K562 (cell line): ENCODE measurements around the gene MLIP. TPM values are rescaled to one million over a fixed set of nuclear protein-coding genes. Genes with fewer than 3 reads are reported as not detected.

Experiments
- ATAC-seq: fragments of 200-7000 bp; cut with Tn5 transposase; 3 replicates; pipeline ENCODE4 v1.9.1; 2020; ENCODE audit warnings: moderate library complexity
- BruUV-seq: library from RNA; stranded (reverse); fragments of 400-500 nt; replicated peaks from 2 replicates; lab custom pipeline; 2021; lab: Mats Ljungman, UMichigan
- CTCF ChIA-PET: fragments of 300-600 bp; formaldehyde crosslinking; extraction: SDS; loops from one replicate; lab custom pipeline; 2021; ENCODE audit warnings: low intra/inter-chr PET ratio; lab: Yijun Ruan, JAX
- POLR2A ChIA-PET: fragments of 300-600, 350-650 bp; sonication (Branson Sonifier 250); formaldehyde crosslinking; extraction: SDS; loops from one replicate; lab custom pipeline; 2021; ENCODE audit warnings: antibody characterized with exemption, inconsistent platforms; lab: Yijun Ruan, JAX
- DNase-seq, 4 experiments: peaks; one replicate each; pipeline versions ENCODE4 v3.0.0 to v3.0.0-alpha.2; 2011 to 2018; ENCODE audit warnings: low spot score in 3 of 4, mixed read lengths in 3 of 4; ENCODE audit errors: extremely low read depth in 1 of 4
- FAIRE-seq: peaks from 2 replicates; lab custom pipeline; 2011; peaks lifted over from hg19 to GRCh38; lab: Jason Lieb, UNC
- H2AFZ ChIP-seq: 2 replicates; pipeline ENCODE4 v1.6.0; 2011; ENCODE audit warnings: low read depth, low read length, control low read depth, inconsistent platforms
- H3K27ac ChIP-seq: fragments of 200-600 bp; 3 replicates; pipeline ENCODE4 v1.8.0; 2011; ENCODE audit warnings: low read depth, mild to moderate bottlenecking, control low read depth, inconsistent platforms, low read length, moderate library complexity, mixed read lengths; ENCODE audit errors: extremely low read depth
- H3K27me3 ChIP-seq, 2 experiments: fragments of 300-600 bp in 1 of 2; 2 replicates in 1 of 2; 3 replicates in 1 of 2; pipeline versions ENCODE4 v1.6.0 to v1.8.0; 2011; ENCODE audit warnings: inconsistent platforms in 2 of 2, low read length in 2 of 2, mild to moderate bottlenecking in 1 of 2, mixed read lengths in 1 of 2, moderate library complexity in 1 of 2; ENCODE audit not compliant: control insufficient read depth in 2 of 2, insufficient read depth in 2 of 2
- H3K36me3 ChIP-seq: fragments of 300-600 bp; 3 replicates; pipeline ENCODE4 v1.8.0; 2011; ENCODE audit warnings: mild to moderate bottlenecking, low read length, inconsistent platforms; ENCODE audit not compliant: control insufficient read depth, insufficient read depth
- H3K4me1 ChIP-seq, 2 experiments: fragments of 200-600 bp in 1 of 2; replicated peaks in 1 of 2; 2 replicates in 1 of 2; 3 replicates in 1 of 2; pipeline versions ENCODE4 v1.5.1 to v1.8.0; 2011; ENCODE audit warnings: inconsistent platforms in 2 of 2, low read length in 2 of 2, mild to moderate bottlenecking in 1 of 2, mixed read lengths in 1 of 2, moderate library complexity in 1 of 2; ENCODE audit not compliant: control insufficient read depth in 2 of 2, insufficient read depth in 2 of 2
- H3K4me2 ChIP-seq: 2 replicates; pipeline ENCODE4 v1.6.1; 2011; ENCODE audit warnings: low read length, control low read depth, inconsistent platforms, mixed read lengths; ENCODE audit not compliant: insufficient read depth
- H3K4me3 ChIP-seq: fragments of 200-600 bp; sonication (generic), shearing (Covaris generic); 2 replicates; pipeline ENCODE4 v1.5.1; 2016; ENCODE audit warnings: control low read depth, inconsistent platforms
- H3K79me2 ChIP-seq: fragments of 200-600 bp; 3 replicates; pipeline ENCODE4 v1.8.0; 2011; ENCODE audit warnings: low read length, inconsistent platforms; ENCODE audit not compliant: control insufficient read depth, insufficient read depth
- H3K9ac ChIP-seq, 2 experiments: 2 replicates each; pipeline versions ENCODE4 v1.6.0 to v1.6.1; 2011; ENCODE audit warnings: low read depth in 2 of 2, low read length in 2 of 2, control low read depth in 1 of 2, inconsistent platforms in 1 of 2, mild to moderate bottlenecking in 1 of 2, mixed read lengths in 1 of 2; ENCODE audit not compliant: insufficient read depth in 1 of 2
- H3K9me1 ChIP-seq: one replicate; pipeline ENCODE4 v1.6.0; 2011; ENCODE audit warnings: inconsistent platforms, mild to moderate bottlenecking, low read length, moderate library complexity; ENCODE audit not compliant: control insufficient read depth, insufficient read depth
- H3K9me3 ChIP-seq: replicated peaks from 2 replicates; pipeline ENCODE4 v1.5.1; 2011; ENCODE audit warnings: low read depth, low read length, inconsistent platforms; ENCODE audit not compliant: control insufficient read depth, insufficient read depth
- H4K20me1 ChIP-seq: replicated peaks from 2 replicates; pipeline ENCODE4 v1.6.1; 2011; ENCODE audit warnings: low read length, inconsistent platforms, mixed read lengths; ENCODE audit not compliant: control insufficient read depth, insufficient read depth
- CTCFL ChIP-seq: IDR thresholded peaks from 2 replicates; pipeline ENCODE4 v1.6.1; 2011; ENCODE audit warnings: borderline replicate concordance, low read depth, mild to moderate bottlenecking, moderate library complexity, low read length; ENCODE audit not compliant: insufficient read depth, poor library complexity, severe bottlenecking
- ELF1 ChIP-seq: fragments of 200-800 bp; sonication (Bioruptor generic); IDR thresholded peaks from 2 replicates; pipeline ENCODE4 v1.6.1; 2016; ENCODE audit warnings: missing genetic modification characterization, missing compliant biosample characterization
- HNRNPK ChIP-seq: fragments of 200-400 bp; formaldehyde crosslinking; IDR thresholded peaks from one replicate; pipeline ENCODE4 v1.6.1; 2018; ENCODE audit warnings: mild to moderate bottlenecking, low read depth, low read length; ENCODE audit not compliant: poor library complexity, severe bottlenecking
- IRF9 ChIP-seq: fragments of 450-650 bp; IDR thresholded peaks from 2 replicates; pipeline ENCODE4 v1.6.1; 2016; ENCODE audit warnings: missing biosample characterization, missing genetic modification characterization
- KDM5B ChIP-seq: fragments of 200-600 bp; sonication (generic); IDR thresholded peaks from 2 replicates; pipeline ENCODE4 v1.6.1; 2012; ENCODE audit warnings: low read depth, mild to moderate bottlenecking, moderate library complexity, low read length, control low read depth, inconsistent platforms; ENCODE audit not compliant: insufficient replicate concordance
- KLF16 ChIP-seq: IDR thresholded peaks from 2 replicates; pipeline ENCODE4 v1.6.1; 2016; ENCODE audit warnings: antibody characterized with exemption
- LCOR ChIP-seq: sonication (generic); formaldehyde crosslinking; IDR thresholded peaks from 2 replicates; pipeline ENCODE4 v1.8.0; 2022; ENCODE audit warnings: mild to moderate bottlenecking, missing genetic modification reagents
- MCM5 ChIP-seq: fragments of 450-650 bp; IDR thresholded peaks from 2 replicates; pipeline ENCODE4 v1.6.1; 2016; ENCODE audit warnings: low read depth
- MYNN ChIP-seq, 2 experiments: sonication (generic); formaldehyde crosslinking in 1 of 2; IDR thresholded peaks; 2 replicates each; pipeline versions ENCODE4 v1.5.0 to v1.6.1; 2016 to 2020; ENCODE audit warnings: antibody characterized with exemption in 1 of 2, missing genetic modification reagents in 1 of 2
- RREB1 ChIP-seq: fragments of 250-450 bp; sonication (Bioruptor Pico); IDR thresholded peaks from 2 replicates; pipeline ENCODE4 v1.4.0; 2020
- SIRT6 ChIP-seq: IDR thresholded peaks from one replicate; pipeline ENCODE4 v1.6.1; 2012; ENCODE audit warnings: low read depth, mild to moderate bottlenecking, control low read depth, inconsistent platforms, low read length, moderate library complexity
- ZC3H8 ChIP-seq: fragments of 450-650 bp; IDR thresholded peaks from 2 replicates; pipeline ENCODE4 v1.6.1; 2017
- ZFP30 ChIP-seq: fragments of 250-450 bp; sonication (Bioruptor Pico); IDR thresholded peaks from 2 replicates; pipeline ENCODE4 v1.8.0; 2022; ENCODE audit warnings: moderate library complexity, mild to moderate bottlenecking, inconsistent platforms, borderline replicate concordance
- ZNF140 ChIP-seq: fragments of 250-450 bp; sonication (Bioruptor Pico); IDR thresholded peaks from 2 replicates; pipeline ENCODE4 v1.8.0; 2021; ENCODE audit warnings: moderate library complexity, mild to moderate bottlenecking, inconsistent platforms
- ZNF445 ChIP-seq: fragments of 250-450 bp; sonication (Bioruptor Pico); IDR thresholded peaks from 2 replicates; pipeline ENCODE4 v1.4.0; 2020; ENCODE audit warnings: low read depth, mild to moderate bottlenecking, moderate library complexity
- WGBS: fragments of 100-300 bp; shearing (Covaris generic); methylation state at CpG from one replicate; pipeline ENCODE4 v1.1.6; 2016; ENCODE audit warnings: low coverage, mixed read lengths; ENCODE audit not compliant: insufficient coverage; ENCODE audit errors: missing lambda C conversion rate; 5-methylcytosine and 5-hydroxymethylcytosine counted together
- in situ Hi-C: fragments of 300-500 bp; cut with MboI; formaldehyde crosslinking; loops from 4 replicates; pipeline ENCODE4 v1.15.0; 2018; ENCODE audit warnings: inconsistent platforms, mixed read lengths
- intact Hi-C: fragments of 100-400 bp; cut with micrococcal nuclease; formaldehyde crosslinking; loops from 2 replicates; pipeline ENCODE4 v1.14.2; 2022
- polyA plus RNA-seq, 8 experiments: library from polyadenylated mRNA; depleted of rRNA in 4 of 8; stranded (reverse) in 5 of 8; unstranded in 3 of 8; fragments of >200 nt; fragmentation: Nextera tagmentation in 2 of 8; fragmentation: Illumina TruSeq in 1 of 8; extraction: Ambion mirVana in 2 of 8; extraction: Trizol in 1 of 8; gene quantifications; 2 replicates each; pipeline versions ENCODE4 v1.2.1 to v1.2.3, GENCODE V29; 2011 to 2014; ENCODE audit warnings: inconsistent platforms in 1 of 8, missing spikeins in 1 of 8
- total RNA-seq, 7 experiments: library from RNA; depleted of rRNA in 6 of 7; stranded (reverse); fragments of >200 nt in 6 of 7; fragmentation: Illumina TruSeq in 2 of 7; extraction: Trizol in 2 of 7; gene quantifications; 2 replicates each; pipeline versions ENCODE4 v1.2.1 to v1.2.3, GENCODE V29; 2011 to 2021; ENCODE audit warnings: low replicate concordance in 1 of 7

The MLIP gene
- total and polyA plus RNA-seq, 9 of the 15 experiments (the other 6 are each of a cell fraction or from before 2014, with no cell fraction given), result not detected

- intact Hi-C loops (no loop called here), in situ Hi-C loops (no loop called here)
- ATAC-seq (no peak), FAIRE-seq (no peak), DNase-seq (no peak)
- H3K27me3 ChIP-seq, result no peaks in the 10 kb centered on the region
- no TSS peak for BruUV-seq
- no peaks in the 10 kb centered on the region for H3K9me3 ChIP-seq
- H3K9ac ChIP-seq, result no peak overlapping the region
- ChIA-PET POLR2A (no interaction called here), CTCF (no interaction called here)
- no peak overlapping the region for H2AFZ ChIP-seq
- H4K20me1 ChIP-seq, result no peaks in the 10 kb centered on the region
- H3K4me1 ChIP-seq, result no peaks in the 10 kb centered on the region
- no peaks in the 10 kb centered on the region for H3K9me1 ChIP-seq
- WGBS, result 0% methylated on average over 3 of the region's 3 CpGs
- no peak overlapping the region for H3K4me2 ChIP-seq
- H3K4me3 ChIP-seq, result no peak overlapping the region
- no peaks in the 10 kb centered on the region for H3K79me2 ChIP-seq
- H3K36me3 ChIP-seq, result no peaks in the 10 kb centered on the region
- H3K27ac ChIP-seq, result no peak overlapping the region
- no peak for TF ChIP-seq MYNN (IDR thresholded peaks at IDR 0.05)
- TF ChIP-seq MYNN (CRISPR knock-in tag; IDR thresholded peaks at IDR 0.05), result no peak
- TF ChIP-seq KDM5B, result no peak
- TF ChIP-seq IRF9 (tag), result no peak
- no peak for TF ChIP-seq ZNF140
- no peak for TF ChIP-seq LCOR (CRISPR knock-in tag)
- TF ChIP-seq MCM5, result no peak
- TF ChIP-seq KLF16, result no peak
- no peak for TF ChIP-seq ZNF445 (CRISPR knock-in tag)
- TF ChIP-seq HNRNPK, result no peak
- no peak for TF ChIP-seq ZFP30 (CRISPR knock-in tag)
- no peak for TF ChIP-seq CTCFL
- TF ChIP-seq ELF1 (tag), result no peak
- no peak for TF ChIP-seq SIRT6
- no peak for TF ChIP-seq RREB1 (CRISPR knock-in tag)
- no peak for TF ChIP-seq ZC3H8
Measured at GRCh38 chr6:54083287-54083686, 28.0 kb upstream of the MLIP start.
